ENCODE data around the gene CDH10.

GRCh38 chr5:24649531-24649930 lies 4.8 kb upstream of the CDH10 start:
- TF ChIP-seq, protein P1, sequence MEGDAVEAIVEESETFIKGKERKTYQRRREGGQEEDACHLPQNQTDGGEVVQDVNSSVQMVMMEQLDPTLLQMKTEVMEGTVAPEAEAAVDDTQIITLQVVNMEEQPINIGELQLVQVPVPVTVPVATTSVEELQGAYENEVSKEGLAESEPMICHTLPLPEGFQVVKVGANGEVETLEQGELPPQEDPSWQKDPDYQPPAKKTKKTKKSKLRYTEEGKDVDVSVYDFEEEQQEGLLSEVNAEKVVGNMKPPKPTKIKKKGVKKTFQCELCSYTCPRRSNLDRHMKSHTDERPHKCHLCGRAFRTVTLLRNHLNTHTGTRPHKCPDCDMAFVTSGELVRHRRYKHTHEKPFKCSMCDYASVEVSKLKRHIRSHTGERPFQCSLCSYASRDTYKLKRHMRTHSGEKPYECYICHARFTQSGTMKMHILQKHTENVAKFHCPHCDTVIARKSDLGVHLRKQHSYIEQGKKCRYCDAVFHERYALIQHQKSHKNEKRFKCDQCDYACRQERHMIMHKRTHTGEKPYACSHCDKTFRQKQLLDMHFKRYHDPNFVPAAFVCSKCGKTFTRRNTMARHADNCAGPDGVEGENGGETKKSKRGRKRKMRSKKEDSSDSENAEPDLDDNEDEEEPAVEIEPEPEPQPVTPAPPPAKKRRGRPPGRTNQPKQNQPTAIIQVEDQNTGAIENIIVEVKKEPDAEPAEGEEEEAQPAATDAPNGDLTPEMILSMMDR (conservative IDR thresholded peaks at IDR 0.05; ENCODE audit: low read depth, low read length): no peak
- TF ChIP-seq RAD21 (IDR thresholded peaks at IDR 0.05; ENCODE audit: low read length) (no peak), RFX5 (IDR thresholded peaks at IDR 0.05; ENCODE audit: low read depth, low read length) (no peak), POLR2A (IDR thresholded peaks at IDR 0.05; ENCODE audit: low read depth, low read length) (no peak), SMC3 (IDR thresholded peaks at IDR 0.05; ENCODE audit: low read depth, low read length) (no peak), NFE2L2 (IDR thresholded peaks at IDR 0.05; ENCODE audit: low read depth, low read length) (no peak), ELK1 (IDR thresholded peaks at IDR 0.05; ENCODE audit: borderline replicate concordance, low read depth, low read length) (no peak), MXI1 (IDR thresholded peaks at IDR 0.05; ENCODE audit: borderline replicate concordance, low read depth, low read length) (no peak), FOS (IDR thresholded peaks at IDR 0.05; ENCODE audit: low read depth, low read length) (no peak), USF2 (IDR thresholded peaks at IDR 0.05; ENCODE audit: low read depth, low read length) (no peak), MAZ (IDR thresholded peaks at IDR 0.05; ENCODE audit: borderline replicate concordance, low read depth, low read length) (no peak)

All from IMR-90 (cell line).